Activated CD8-positive, alpha-beta T cell treated with anti-CD3 and anti-CD28 coated beads for 36 hours (primary cell): ENCODE measurements around the gene TMEM8B. TPM values are rescaled to one million over a fixed set of nuclear protein-coding genes. Genes with fewer than 3 reads are reported as not detected.
"Not testable (repeated sequence)": the region's sequence is repeated elsewhere in the genome, so short reads cannot be mapped to it uniquely, and the experiment has no call there.

Source experiments
- ATAC-seq: fragments of 200-7000 bp; cut with Tn5 transposase; one replicate; pipeline ENCODE4 v1.10.0; 2021; ENCODE audit warnings: mild to moderate bottlenecking, moderate library complexity
- CTCF ChIA-PET: fragments of 350-600 bp; sonication (Branson Sonifier 250); formaldehyde crosslinking; loops from one replicate; lab custom pipeline; 2021; ENCODE audit warnings: antibody characterized with exemption; lab: Charles Lee
- POLR2A ChIA-PET: fragments of 350-600 bp; sonication (Branson Sonifier 250); formaldehyde crosslinking; loops from one replicate; lab custom pipeline; 2021; ENCODE audit warnings: antibody characterized with exemption; lab: Charles Lee
- DNase-seq: peaks from one replicate; pipeline ENCODE4 v3.0.0-alpha.2; 2020
- H3K27ac Mint-ChIP-seq: one replicate; pipeline ENCODE4 v1.8.0; 2021; ENCODE audit warnings: mild to moderate bottlenecking, mixed read lengths
- H3K27me3 Mint-ChIP-seq: one replicate; pipeline ENCODE4 v1.8.0; 2021; ENCODE audit warnings: mixed read lengths
- H3K36me3 Mint-ChIP-seq: one replicate; pipeline ENCODE4 v1.8.0; 2021; ENCODE audit warnings: low read depth, mixed read lengths
- H3K4me1 Mint-ChIP-seq: one replicate; pipeline ENCODE4 v1.8.0; 2021; ENCODE audit warnings: low read depth, mixed read lengths
- H3K4me3 Mint-ChIP-seq: one replicate; pipeline ENCODE4 v1.8.0; 2021; ENCODE audit warnings: mild to moderate bottlenecking, moderate library complexity, mixed read lengths
- H3K9me3 Mint-ChIP-seq: one replicate; pipeline ENCODE4 v1.8.0; 2021; ENCODE audit warnings: mixed read lengths
- CTCF ChIP-seq: fragments of 200-600 bp; IDR thresholded peaks from one replicate; pipeline ENCODE4 v1.8.0; 2022; ENCODE audit warnings: antibody characterized with exemption, mild to moderate bottlenecking
- intact Hi-C: fragments of 100-400 bp; cut with micrococcal nuclease; formaldehyde crosslinking; loops from one replicate; pipeline ENCODE4 v1.10.0; 2022
- total RNA-seq, 2 experiments: library from RNA; stranded (reverse); gene quantifications; one replicate each; pipeline ENCODE4 v1.2.3, GENCODE V29; 2021

The TMEM8B gene
- total RNA-seq, 2 experiments from 2014 or later, result 3.4 to 4.3 TPM

GRCh38 chr9:35882996-35883395, 54.0 kb downstream of the TMEM8B start:
- no peaks in the 10 kb centered on the region for H3K4me1 Mint-ChIP-seq
- H3K27ac Mint-ChIP-seq, result no peak overlapping the region
- TF ChIP-seq CTCF, result no peak
- peaks cover 2% of the 10 kb centered on the region for H3K9me3 Mint-ChIP-seq
- ChIA-PET CTCF (interaction anchor here (0.6 to 3.4 kb wide), 28 partner anchors 10 to 324 kb away, joined by 3 to 66 read pairs (median 6); partner anchors contain the start of genes FAM221B, NPR2, OR13J1 and SPAG8), POLR2A (no interaction called here)
- DNase-seq (no peak), ATAC-seq (no peak)
- peaks cover 2% of the 10 kb centered on the region for H3K36me3 Mint-ChIP-seq
- no peak overlapping the region for H3K4me3 Mint-ChIP-seq
- H3K27me3 Mint-ChIP-seq, result peaks cover 5% of the 10 kb centered on the region
- intact Hi-C loops, result loop anchor here (2.0 kb wide), 2 partner anchors 56 to 92 kb away; partner anchors contain the start of gene NPR2

- H3K27ac Mint-ChIP-seq, intact Hi-C loops, H3K27me3 Mint-ChIP-seq, H3K9me3 Mint-ChIP-seq, H3K4me3 Mint-ChIP-seq, H3K4me1 Mint-ChIP-seq, H3K36me3 Mint-ChIP-seq, DNase-seq, ATAC-seq: not testable (repeated sequence)
- POLR2A ChIA-PET, result interaction anchor here (0.7 kb wide), 1 partner anchor 15 kb away, joined by 5 read pairs; the partner anchor contains the start of gene OR13J1
- CTCF ChIA-PET, result interaction anchor here (2.6 kb wide), 1 partner anchor 95 kb away, joined by 7 read pairs; no protein-coding TSS in a partner anchor
These were observed 55.9 kb downstream of the TMEM8B start for GRCh38 chr9:35884908-35885307.

DNA sequence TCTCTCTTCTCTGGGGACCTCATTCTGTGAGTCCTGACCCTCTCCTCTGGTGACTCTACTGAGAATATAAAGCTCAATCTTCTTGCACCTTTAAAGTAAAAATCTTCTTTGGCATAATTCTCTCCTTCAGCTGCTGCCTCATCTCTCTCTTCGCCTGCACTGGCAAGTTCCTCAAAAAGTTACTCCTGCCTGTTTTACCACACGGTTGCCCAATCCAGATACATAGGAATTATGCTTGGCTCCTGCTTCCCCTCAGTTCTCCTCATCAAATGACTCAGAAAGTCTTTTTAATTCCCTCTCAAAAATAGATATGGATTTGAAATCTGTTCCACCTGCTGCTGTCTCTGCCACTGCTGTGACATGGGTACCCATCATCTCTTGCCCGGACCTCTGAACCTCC, 62.6 kb downstream of the TMEM8B start:
- no peak overlapping the region for H3K27ac Mint-ChIP-seq

DNA sequence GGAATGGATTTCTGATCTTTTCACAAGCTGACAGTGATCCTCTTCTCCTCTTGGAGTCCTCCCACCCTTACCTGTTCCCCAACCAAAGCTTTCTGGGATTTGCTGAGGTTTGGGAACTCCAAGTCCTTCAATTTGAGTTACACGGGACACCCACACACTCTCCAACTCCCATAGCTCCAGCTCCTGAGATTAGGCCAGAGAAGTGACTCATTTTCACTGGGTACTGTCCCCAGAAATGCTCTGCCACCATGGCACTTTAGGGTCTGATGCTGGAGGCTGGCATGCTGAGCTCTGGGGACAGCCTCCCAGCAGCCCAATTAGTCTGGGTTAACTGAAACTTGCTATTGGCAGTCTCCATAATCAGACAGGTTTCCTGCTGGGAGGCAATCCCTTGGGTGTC, 63.0 kb downstream of the TMEM8B start:
- Mint-ChIP-seq H3K27me3 (peaks cover 10% of the 10 kb centered on the region), H3K4me3 (no peak overlapping the region)
- intact Hi-C loops, result no loop called here

More for the DNA sequence above, 62.6 kb downstream of the TMEM8B start:
- CTCF ChIA-PET, result interaction anchor here (0.9 to 4.1 kb wide), 4 partner anchors 9 to 156 kb away, joined by 4 to 21 read pairs (median 4); no protein-coding TSS in a partner anchor
- no peak for TF ChIP-seq CTCF
- ATAC-seq, result no peak
- DNase-seq, result no peak
- Mint-ChIP-seq H3K4me3 (no peak overlapping the region), H3K9me3 (no peaks in the 10 kb centered on the region), H3K36me3 (no peaks in the 10 kb centered on the region), H3K4me1 (no peaks in the 10 kb centered on the region), H3K27me3 (peaks cover 10% of the 10 kb centered on the region)
- POLR2A ChIA-PET, result no interaction called here
- intact Hi-C loops, result no loop called here

GRCh38 chr9:35896570-35896969, 67.5 kb downstream of the TMEM8B start:
- Mint-ChIP-seq H3K9me3 (no peaks in the 10 kb centered on the region), H3K36me3 (no peaks in the 10 kb centered on the region), H3K27ac (no peak overlapping the region), H3K4me1 (no peaks in the 10 kb centered on the region), H3K27me3 (peaks cover 11% of the 10 kb centered on the region), H3K4me3 (no peak overlapping the region)
- no peak for TF ChIP-seq CTCF
- ATAC-seq (no peak), DNase-seq (no peak)
- intact Hi-C loops, result no loop called here
- POLR2A ChIA-PET, result no interaction called here
- CTCF ChIA-PET, result interaction anchor here (0.6 to 1.7 kb wide), 4 partner anchors 14 to 70 kb away, joined by 3 to 5 read pairs (median 5); partner anchors contain the start of gene OR13J1

More for the DNA sequence above, 63.0 kb downstream of the TMEM8B start:
- Mint-ChIP-seq H3K27ac (no peak overlapping the region), H3K9me3 (no peaks in the 10 kb centered on the region), H3K36me3 (no peaks in the 10 kb centered on the region), H3K4me1 (no peaks in the 10 kb centered on the region)
- POLR2A ChIA-PET, result no interaction called here
- ATAC-seq (no peak), DNase-seq (no peak)
- no peak for TF ChIP-seq CTCF
- CTCF ChIA-PET, result interaction anchor here (0.9 to 4.1 kb wide), 4 partner anchors 9 to 156 kb away, joined by 4 to 21 read pairs (median 4); no protein-coding TSS in a partner anchor

DNA sequence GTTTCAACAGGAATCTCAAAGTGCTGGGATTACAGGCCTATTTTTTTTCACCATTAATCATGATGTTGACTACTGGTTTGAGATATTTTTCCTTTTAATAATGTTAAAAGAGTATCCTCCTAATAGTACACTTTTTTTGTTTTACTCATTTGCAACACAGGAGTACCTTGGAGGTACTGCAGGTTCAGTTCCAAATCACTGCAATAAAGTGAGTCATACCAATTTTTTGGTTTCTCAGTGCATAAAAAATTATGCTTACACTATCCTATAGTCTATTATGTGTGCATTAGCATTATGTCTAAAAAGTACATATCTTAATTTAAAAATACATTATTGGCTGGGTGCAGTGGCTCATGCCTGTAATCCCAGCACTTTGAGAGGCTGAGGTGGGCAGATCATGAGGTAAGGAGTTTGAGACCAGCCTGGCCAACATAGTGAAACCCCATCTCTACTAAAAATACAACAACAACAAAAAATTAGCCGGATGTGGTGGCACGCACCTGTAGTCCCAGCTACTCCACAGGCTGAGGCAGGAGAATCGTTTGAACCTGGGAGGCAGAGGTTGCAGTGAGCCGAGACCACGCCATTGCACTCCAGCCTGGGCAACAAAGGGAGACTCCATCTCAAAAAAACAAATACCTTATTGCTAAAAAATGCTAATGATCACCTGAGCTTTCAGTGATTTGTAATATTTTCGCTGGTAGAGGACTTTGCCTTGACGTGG, 68.5 kb downstream of the TMEM8B start:
- H3K36me3 Mint-ChIP-seq, H3K9me3 Mint-ChIP-seq, POLR2A ChIA-PET, H3K4me3 Mint-ChIP-seq, H3K27ac Mint-ChIP-seq, H3K4me1 Mint-ChIP-seq, H3K27me3 Mint-ChIP-seq, DNase-seq, intact Hi-C loops, ATAC-seq: not testable (repeated sequence)
- CTCF ChIA-PET, result interaction anchor here (0.6 to 1.8 kb wide), 10 partner anchors 10 to 126 kb away, joined by 3 to 6 read pairs (median 3); partner anchors contain the start of gene OR13J1
